ENCODE results near the gene SEC22A. TPM values are rescaled to one million over a fixed set of nuclear protein-coding genes. Genes with fewer than 3 reads are reported as not detected.
A peak's percentile ranks its signal among the peaks of the same experiment; 100 is the strongest.

Gene SEC22A
- total and polyA plus RNA-seq, 2 of the 8 experiments (the other 6 are each of a cell fraction or from before 2014, with no cell fraction given) = 10.6 to 17.1 TPM

DNA sequence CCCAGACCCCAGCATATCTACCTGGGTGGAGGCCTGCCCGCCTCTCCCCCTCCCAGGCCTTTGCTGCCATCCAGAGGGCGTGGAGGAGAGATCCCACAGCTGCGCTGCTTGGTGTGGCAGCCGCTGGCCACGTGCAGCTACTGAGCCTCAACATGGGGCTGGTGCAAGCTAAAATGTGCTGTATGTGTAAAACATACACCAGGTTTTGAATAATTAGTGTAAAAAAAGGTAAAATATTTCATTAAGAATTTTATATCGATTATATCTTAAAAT, 95.8 kb downstream of the SEC22A start (continued):
- TF ChIP-seq SIRT6 (IDR thresholded peaks at IDR 0.05; ENCODE audit: low read length) (no peak), RAD21 (IDR thresholded peaks at IDR 0.05 in 1 of 2, conservative IDR thresholded peaks at IDR 0.05 in 1 of 2; ENCODE audit: low read depth in 2 of 2, low read length in 2 of 2) (peak; percentile 66 to 76), JUN (IDR thresholded peaks at IDR 0.05; ENCODE audit: low read depth, low read length) (no peak), CTBP2 (IDR thresholded peaks at IDR 0.05; ENCODE audit: borderline replicate concordance, insufficient read depth, insufficient read length, low read length) (no peak), HDAC6 (IDR thresholded peaks at IDR 0.05; ENCODE audit: low read depth, low read length) (no peak), CTCF (IDR thresholded peaks at IDR 0.05; ENCODE audit: control extremely low read depth in 1 of 3, insufficient read depth in 1 of 3, low read depth in 1 of 3, low read length in 3 of 3) (peak in 2 of 3 experiments; percentile 31 to 51; a peak in 3 of 4 replicates)
- TF ChIP-seq, protein P1, sequence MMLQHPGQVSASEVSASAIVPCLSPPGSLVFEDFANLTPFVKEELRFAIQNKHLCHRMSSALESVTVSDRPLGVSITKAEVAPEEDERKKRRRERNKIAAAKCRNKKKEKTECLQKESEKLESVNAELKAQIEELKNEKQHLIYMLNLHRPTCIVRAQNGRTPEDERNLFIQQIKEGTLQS (IDR thresholded peaks at IDR 0.05; ENCODE audit: insufficient read depth, low read depth, low read length) = no peak
